ENCODE data around the gene CAMK1D.

- TF ChIP-seq POLR2A (IDR thresholded peaks at IDR 0.05) = no peak
- TF ChIP-seq, protein P1, sequence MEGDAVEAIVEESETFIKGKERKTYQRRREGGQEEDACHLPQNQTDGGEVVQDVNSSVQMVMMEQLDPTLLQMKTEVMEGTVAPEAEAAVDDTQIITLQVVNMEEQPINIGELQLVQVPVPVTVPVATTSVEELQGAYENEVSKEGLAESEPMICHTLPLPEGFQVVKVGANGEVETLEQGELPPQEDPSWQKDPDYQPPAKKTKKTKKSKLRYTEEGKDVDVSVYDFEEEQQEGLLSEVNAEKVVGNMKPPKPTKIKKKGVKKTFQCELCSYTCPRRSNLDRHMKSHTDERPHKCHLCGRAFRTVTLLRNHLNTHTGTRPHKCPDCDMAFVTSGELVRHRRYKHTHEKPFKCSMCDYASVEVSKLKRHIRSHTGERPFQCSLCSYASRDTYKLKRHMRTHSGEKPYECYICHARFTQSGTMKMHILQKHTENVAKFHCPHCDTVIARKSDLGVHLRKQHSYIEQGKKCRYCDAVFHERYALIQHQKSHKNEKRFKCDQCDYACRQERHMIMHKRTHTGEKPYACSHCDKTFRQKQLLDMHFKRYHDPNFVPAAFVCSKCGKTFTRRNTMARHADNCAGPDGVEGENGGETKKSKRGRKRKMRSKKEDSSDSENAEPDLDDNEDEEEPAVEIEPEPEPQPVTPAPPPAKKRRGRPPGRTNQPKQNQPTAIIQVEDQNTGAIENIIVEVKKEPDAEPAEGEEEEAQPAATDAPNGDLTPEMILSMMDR (IDR thresholded peaks at IDR 0.05) = no peak
Measured at GRCh38 chr10:12369982-12370381, 20.6 kb downstream of the CAMK1D start.

All from right lobe of liver (tissue), 4 donors.